HL-60 (cell line): ENCODE data around the gene NCSTN.

Experiments
- DNase-seq, 2 experiments: peaks; one replicate each; pipeline ENCODE4 v3.0.0-alpha.2; 2010 to 2020; ENCODE audit warnings: low read depth in 1 of 2, low spot score in 1 of 2
- H3K27ac ChIP-seq: fragments of 250-450 bp; sonication (Bioruptor Pico); replicated peaks from 2 replicates; pipeline ENCODE4 v1.5.1; 2020; ENCODE audit warnings: mild to moderate bottlenecking, moderate library complexity
- H3K27me3 ChIP-seq: fragments of 250-450 bp; sonication (Bioruptor Pico); 2 replicates; pipeline ENCODE4 v1.5.1; 2021; ENCODE audit warnings: mild to moderate bottlenecking, moderate library complexity; ENCODE audit not compliant: insufficient read depth, poor library complexity, severe bottlenecking
- H3K4me3 ChIP-seq: replicated peaks from 2 replicates; pipeline ENCODE4 v1.5.1; 2011; ENCODE audit warnings: mild to moderate bottlenecking, control low read depth, low read length; ENCODE audit not compliant: insufficient read depth
- CTCF ChIP-seq: IDR thresholded peaks from one replicate; pipeline ENCODE4 v1.5.1; 2011; ENCODE audit warnings: low read length, control low read depth, inconsistent platforms; ENCODE audit not compliant: insufficient read depth
- GABPA ChIP-seq: IDR thresholded peaks from 2 replicates; pipeline ENCODE4 v1.6.1; 2012; ENCODE audit warnings: low read depth
- POLR2AphosphoS5 ChIP-seq: IDR thresholded peaks from 2 replicates; pipeline ENCODE4 v1.6.1; 2012; ENCODE audit warnings: low read depth
- SPI1 ChIP-seq: IDR thresholded peaks from 2 replicates; pipeline ENCODE4 v1.6.1; 2012; ENCODE audit warnings: low read depth, mild to moderate bottlenecking, borderline replicate concordance
- TF ChIP-seq, protein P1 (sequence below): IDR thresholded peaks from 2 replicates; pipeline ENCODE4 v1.6.1; 2012; ENCODE audit warnings: low read depth; ENCODE audit not compliant: insufficient replicate concordance

NCSTN gene

GRCh38 chr1:160362168-160362957 is 19.2 kb downstream of the NCSTN start:
- H3K27me3 ChIP-seq, result no peaks in the 10 kb centered on the region
- no peak overlapping the region for H3K27ac ChIP-seq
- no peak for DNase-seq
- TF ChIP-seq SPI1 (no peak), CTCF (no peak), GABPA (no peak), POLR2AphosphoS5 (no peak)
- TF ChIP-seq, protein P1, sequence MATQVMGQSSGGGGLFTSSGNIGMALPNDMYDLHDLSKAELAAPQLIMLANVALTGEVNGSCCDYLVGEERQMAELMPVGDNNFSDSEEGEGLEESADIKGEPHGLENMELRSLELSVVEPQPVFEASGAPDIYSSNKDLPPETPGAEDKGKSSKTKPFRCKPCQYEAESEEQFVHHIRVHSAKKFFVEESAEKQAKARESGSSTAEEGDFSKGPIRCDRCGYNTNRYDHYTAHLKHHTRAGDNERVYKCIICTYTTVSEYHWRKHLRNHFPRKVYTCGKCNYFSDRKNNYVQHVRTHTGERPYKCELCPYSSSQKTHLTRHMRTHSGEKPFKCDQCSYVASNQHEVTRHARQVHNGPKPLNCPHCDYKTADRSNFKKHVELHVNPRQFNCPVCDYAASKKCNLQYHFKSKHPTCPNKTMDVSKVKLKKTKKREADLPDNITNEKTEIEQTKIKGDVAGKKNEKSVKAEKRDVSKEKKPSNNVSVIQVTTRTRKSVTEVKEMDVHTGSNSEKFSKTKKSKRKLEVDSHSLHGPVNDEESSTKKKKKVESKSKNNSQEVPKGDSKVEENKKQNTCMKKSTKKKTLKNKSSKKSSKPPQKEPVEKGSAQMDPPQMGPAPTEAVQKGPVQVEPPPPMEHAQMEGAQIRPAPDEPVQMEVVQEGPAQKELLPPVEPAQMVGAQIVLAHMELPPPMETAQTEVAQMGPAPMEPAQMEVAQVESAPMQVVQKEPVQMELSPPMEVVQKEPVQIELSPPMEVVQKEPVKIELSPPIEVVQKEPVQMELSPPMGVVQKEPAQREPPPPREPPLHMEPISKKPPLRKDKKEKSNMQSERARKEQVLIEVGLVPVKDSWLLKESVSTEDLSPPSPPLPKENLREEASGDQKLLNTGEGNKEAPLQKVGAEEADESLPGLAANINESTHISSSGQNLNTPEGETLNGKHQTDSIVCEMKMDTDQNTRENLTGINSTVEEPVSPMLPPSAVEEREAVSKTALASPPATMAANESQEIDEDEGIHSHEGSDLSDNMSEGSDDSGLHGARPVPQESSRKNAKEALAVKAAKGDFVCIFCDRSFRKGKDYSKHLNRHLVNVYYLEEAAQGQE, result no peak
- H3K4me3 ChIP-seq, result no peak overlapping the region

- Histone ChIP-seq H3K27ac (no peak overlapping the region), H3K27me3 (no peaks in the 10 kb centered on the region), H3K4me3 (no peak overlapping the region)
- DNase-seq, result no peak
- TF ChIP-seq CTCF, result no peak
These were observed 19.8 kb downstream of the NCSTN start for GRCh38 chr1:160363010-160363409.

DNA sequence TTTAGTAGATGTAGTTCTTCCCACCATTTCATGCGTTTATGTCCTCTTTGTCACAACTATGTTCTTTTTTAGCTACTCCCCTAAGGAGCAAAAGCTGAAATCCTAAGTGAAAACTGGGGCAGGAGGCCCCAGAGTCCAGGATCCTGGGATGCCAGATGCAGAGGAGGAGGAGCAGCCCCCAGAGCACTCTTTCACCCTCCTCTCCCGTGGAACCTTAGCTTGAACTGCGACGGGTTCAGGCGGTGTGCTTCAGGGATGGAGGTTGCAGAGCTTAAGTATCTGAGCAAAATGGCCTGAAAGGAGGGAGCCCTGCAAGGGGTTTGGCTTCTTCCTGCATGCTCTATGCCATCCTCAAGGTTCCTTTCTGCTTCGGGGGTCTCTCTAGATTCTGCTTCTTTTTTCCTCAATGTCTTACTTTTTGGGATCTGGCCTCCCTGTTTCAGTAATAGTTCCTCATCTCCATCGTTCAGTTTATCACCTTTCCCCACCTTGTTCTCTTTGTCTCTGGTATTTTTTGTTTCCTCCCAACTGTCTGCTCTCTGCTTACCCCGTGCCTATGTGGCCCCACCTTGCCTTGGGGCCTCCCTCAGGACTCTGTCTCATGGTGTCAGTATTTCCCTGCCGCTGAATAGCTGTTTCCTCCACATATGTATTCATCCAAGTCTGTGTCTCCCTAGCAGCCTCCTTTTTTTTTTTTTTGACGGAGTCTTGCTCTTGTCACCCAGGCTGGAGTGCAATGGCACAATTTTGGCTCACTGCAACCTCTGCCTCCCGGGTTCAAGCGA is 21.0 kb downstream of the NCSTN start:
- Histone ChIP-seq H3K27ac (no peak overlapping the region), H3K4me3 (no peak overlapping the region), H3K27me3 (no peaks in the 10 kb centered on the region)
- no peak for DNase-seq
- TF ChIP-seq SPI1 (no peak), GABPA (no peak), CTCF (no peak), POLR2AphosphoS5 (no peak)
- TF ChIP-seq, protein P1, result no peak
